SK-N-SH treated with all-trans-retinoic acid at 6 μM for 48 hours (cell line): ENCODE measurements around the gene ISOC2.

ENCODE experiments used
- GLIS3 ChIP-seq: fragments of 250-450 bp; sonication (Bioruptor Pico); IDR thresholded peaks from 2 replicates; pipeline ENCODE4 v1.5.0; 2020; ENCODE audit warnings: mild to moderate bottlenecking, moderate library complexity
- POU6F1 ChIP-seq: fragments of 250-450 bp; sonication (Bioruptor Pico); IDR thresholded peaks from 2 replicates; pipeline ENCODE4 v1.8.0; 2021; ENCODE audit warnings: low read depth, mild to moderate bottlenecking, moderate library complexity, borderline replicate concordance
- RARB ChIP-seq: fragments of 250-450 bp; sonication (Bioruptor Pico); IDR thresholded peaks from 2 replicates; pipeline ENCODE4 v1.8.0; 2021; ENCODE audit warnings: mild to moderate bottlenecking, moderate library complexity
- ZFP3 ChIP-seq: fragments of 250-450 bp; sonication (Bioruptor Pico); IDR thresholded peaks from 2 replicates; pipeline ENCODE4 v1.5.0; 2020; ENCODE audit warnings: mild to moderate bottlenecking, moderate library complexity
- ZNF565 ChIP-seq: fragments of 450-650 bp; formaldehyde crosslinking; conservative IDR thresholded peaks from 2 replicates; pipeline ENCODE4 v1.5.0; 2020; ENCODE audit warnings: low read depth, mild to moderate bottlenecking, moderate library complexity

DNA sequence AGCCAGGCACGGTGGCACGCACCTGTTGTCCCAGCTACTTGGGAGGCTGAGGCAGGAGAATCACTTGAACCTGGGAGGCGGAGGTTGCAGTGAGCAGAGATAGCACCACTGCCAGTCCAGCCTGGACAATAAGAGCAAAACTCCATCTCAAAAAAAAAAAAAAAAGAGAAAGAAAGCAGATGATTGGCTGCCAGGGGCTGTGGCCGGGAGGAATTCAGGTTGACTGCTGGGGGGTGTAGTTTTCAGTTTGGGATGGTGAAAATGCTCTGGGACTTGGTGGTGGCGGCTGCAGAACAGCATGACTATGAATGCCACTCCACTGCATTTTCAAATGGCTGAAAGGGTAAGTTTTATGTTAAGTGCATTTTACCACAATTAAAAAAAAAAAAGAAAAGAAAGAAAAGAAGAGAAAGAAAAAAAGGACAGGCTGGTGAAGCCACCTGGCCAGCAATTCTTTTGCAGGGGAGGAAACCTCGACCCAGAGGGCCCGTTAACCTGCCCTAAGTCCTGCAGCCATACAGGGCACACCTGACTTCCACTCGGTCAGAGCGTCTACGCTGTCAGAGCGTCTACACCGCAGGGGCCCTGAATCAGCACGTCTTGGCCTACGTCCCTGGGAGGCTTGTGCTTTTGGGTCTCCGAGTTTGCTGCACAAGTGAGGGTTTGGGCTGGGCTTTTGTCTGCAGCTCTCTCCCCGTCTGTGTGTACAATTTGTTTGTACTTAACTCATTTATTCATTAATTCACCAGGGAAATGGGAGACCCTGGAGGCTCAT, 3.6 kb downstream of the ISOC2 start:
- TF ChIP-seq ZFP3 (CRISPR knock-in tag) (no peak), GLIS3 (CRISPR knock-in tag) (no peak), POU6F1 (no peak), ZNF565 (no peak), RARB (no peak)
